HEK293T (cell line): ENCODE results near the gene GLIS2.

Experiments
- BHLHE40 ChIP-seq: fragments of 450-650 bp; IDR thresholded peaks from 2 replicates; pipeline ENCODE4 v1.6.1; 2016; ENCODE audit warnings: mild to moderate bottlenecking, moderate library complexity, borderline replicate concordance
- ELF4 ChIP-seq: fragments of 450-650 bp; IDR thresholded peaks from 2 replicates; pipeline ENCODE4 v1.6.1; 2017; ENCODE audit warnings: antibody characterized with exemption
- FOXK2 ChIP-seq: fragments of 450-650 bp; IDR thresholded peaks from 2 replicates; pipeline ENCODE4 v1.6.1; 2016; ENCODE audit warnings: mild to moderate bottlenecking
- FOXM1 ChIP-seq: fragments of 450-650 bp; IDR thresholded peaks from 2 replicates; pipeline ENCODE4 v1.6.1; 2017; ENCODE audit warnings: mild to moderate bottlenecking, borderline replicate concordance
- HDGF ChIP-seq: fragments of 450-650 bp; IDR thresholded peaks from 2 replicates; pipeline ENCODE4 v1.6.1; 2017; ENCODE audit warnings: antibody characterized with exemption, borderline replicate concordance
- LEF1 ChIP-seq: fragments of 450-650 bp; IDR thresholded peaks from 2 replicates; pipeline ENCODE4 v1.6.1; 2017; ENCODE audit warnings: mild to moderate bottlenecking, borderline replicate concordance
- NFRKB ChIP-seq: fragments of 450-650 bp; IDR thresholded peaks from 2 replicates; pipeline ENCODE4 v1.6.1; 2016; ENCODE audit warnings: mild to moderate bottlenecking, moderate library complexity
- SP1 ChIP-seq: fragments of 450-650 bp; IDR thresholded peaks from 2 replicates; pipeline ENCODE4 v1.6.1; 2017
- SUZ12 ChIP-seq: fragments of 450-650 bp; IDR thresholded peaks from 2 replicates; pipeline ENCODE4 v1.6.1; 2016; ENCODE audit warnings: mild to moderate bottlenecking
- TARDBP ChIP-seq: fragments of 450-650 bp; IDR thresholded peaks from 2 replicates; pipeline ENCODE4 v1.6.1; 2016
- ZNF384 ChIP-seq: fragments of 450-650 bp; IDR thresholded peaks from 2 replicates; pipeline ENCODE4 v1.6.1; 2016
- TF ChIP-seq, protein P1 (sequence below): fragments of 450-650 bp; IDR thresholded peaks from 2 replicates; pipeline ENCODE4 v1.6.1; 2016

DNA sequence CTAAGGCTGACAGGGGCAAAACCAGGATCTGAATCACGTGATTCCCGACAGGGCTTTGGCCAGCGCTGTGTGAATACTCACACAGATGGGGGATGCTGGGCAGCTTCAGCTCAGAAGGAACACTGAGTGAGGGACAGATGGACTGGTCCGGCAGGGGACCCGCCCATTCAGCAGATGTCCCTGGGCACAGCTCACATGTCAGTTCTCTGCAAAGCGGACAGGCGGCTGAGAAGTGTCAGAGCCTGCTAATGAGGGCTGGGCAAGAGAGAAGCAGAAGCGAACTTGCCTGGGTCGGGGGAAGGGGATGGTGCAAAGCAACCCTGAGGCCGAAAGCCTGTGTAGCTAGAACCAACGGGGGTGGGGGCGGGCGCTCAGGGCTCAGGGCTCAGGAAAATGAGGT lies 11.9 kb upstream of the GLIS2 start:
- TF ChIP-seq HDGF, result no peak
- no peak for TF ChIP-seq SP1
- no peak for TF ChIP-seq NFRKB
- TF ChIP-seq LEF1, result no peak
- TF ChIP-seq BHLHE40, result no peak
- no peak for TF ChIP-seq SUZ12
- TF ChIP-seq TARDBP, result no peak
- TF ChIP-seq FOXK2, result no peak
- TF ChIP-seq, protein P1, sequence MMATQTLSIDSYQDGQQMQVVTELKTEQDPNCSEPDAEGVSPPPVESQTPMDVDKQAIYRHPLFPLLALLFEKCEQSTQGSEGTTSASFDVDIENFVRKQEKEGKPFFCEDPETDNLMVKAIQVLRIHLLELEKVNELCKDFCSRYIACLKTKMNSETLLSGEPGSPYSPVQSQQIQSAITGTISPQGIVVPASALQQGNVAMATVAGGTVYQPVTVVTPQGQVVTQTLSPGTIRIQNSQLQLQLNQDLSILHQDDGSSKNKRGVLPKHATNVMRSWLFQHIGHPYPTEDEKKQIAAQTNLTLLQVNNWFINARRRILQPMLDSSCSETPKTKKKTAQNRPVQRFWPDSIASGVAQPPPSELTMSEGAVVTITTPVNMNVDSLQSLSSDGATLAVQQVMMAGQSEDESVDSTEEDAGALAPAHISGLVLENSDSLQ, result no peak
- TF ChIP-seq FOXM1, result no peak
- TF ChIP-seq ELF4, result no peak
- no peak for TF ChIP-seq ZNF384
